Naive B cell (primary cell): ENCODE results near the gene KRTAP5-1. TPM values are rescaled to one million over a fixed set of nuclear protein-coding genes. Genes with fewer than 3 reads are reported as not detected.
"Not testable (repeated sequence)": the region's sequence is repeated elsewhere in the genome, so short reads cannot be mapped to it uniquely, and the experiment has no call there.

Experiments used
- ATAC-seq, 2 donors: fragments of 150-1000 bp; cut with Tn5 transposase; 2 replicates each; pipeline ENCODE4 v1.10.0; 2021; ENCODE audit warnings: low read depth in 2 of 2, mild to moderate bottlenecking in 2 of 2, moderate library complexity in 2 of 2
- DNase-seq: peaks from one replicate; pipeline ENCODE4 v3.0.0; 2022
- H3K27ac Mint-ChIP-seq, 6 donors: one replicate each; pipeline ENCODE4 v1.8.0; 2020 to 2022; ENCODE audit warnings: mild to moderate bottlenecking in 6 of 6, mixed read lengths in 6 of 6, moderate library complexity in 5 of 6, inconsistent platforms in 2 of 6
- H3K27me3 Mint-ChIP-seq, 3 donors: one replicate each; pipeline ENCODE4 v1.8.0; 2021 to 2022; ENCODE audit warnings: mixed read lengths in 3 of 3, mild to moderate bottlenecking in 1 of 3
- H3K36me3 Mint-ChIP-seq, 2 donors: one replicate each; pipeline ENCODE4 v1.8.0; 2020 to 2022; ENCODE audit warnings: mixed read lengths in 2 of 2, inconsistent platforms in 1 of 2, mild to moderate bottlenecking in 1 of 2
- H3K4me1 Mint-ChIP-seq, 3 donors: one replicate each; pipeline ENCODE4 v1.8.0; 2020 to 2022; ENCODE audit warnings: mixed read lengths in 3 of 3, inconsistent platforms in 1 of 3, mild to moderate bottlenecking in 1 of 3, moderate library complexity in 1 of 3
- H3K4me3 Mint-ChIP-seq, 8 donors: one replicate each; pipeline ENCODE4 v1.8.0; 2020 to 2022; ENCODE audit warnings: mild to moderate bottlenecking in 8 of 8, mixed read lengths in 8 of 8, moderate library complexity in 8 of 8, inconsistent platforms in 2 of 8
- H3K9me3 Mint-ChIP-seq, 7 donors: one replicate each; pipeline ENCODE4 v1.8.0; 2020 to 2022; ENCODE audit warnings: mixed read lengths in 7 of 7, mild to moderate bottlenecking in 5 of 7, inconsistent platforms in 2 of 7, moderate library complexity in 1 of 7
- polyA plus RNA-seq, 6 donors: library from polyadenylated mRNA; unstranded; fragments of 300-500 nt; fragmentation: Illumina TruSeq; gene quantifications; one replicate each; pipeline ENCODE4 v1.2.3, GENCODE V29; 2021; ENCODE audit warnings: low read depth in 6 of 6

KRTAP5-1 gene
- not detected for polyA plus RNA-seq

- peak within 1 kb of the TSS in 1 of 6 donors; percentile 63 for H3K27ac Mint-ChIP-seq
- peaks cover 28 to 50% (median 42%) of the 10 kb centered on the region in 3 donors for H3K27me3 Mint-ChIP-seq
- H3K36me3 Mint-ChIP-seq, H3K4me3 Mint-ChIP-seq, H3K4me1 Mint-ChIP-seq, ATAC-seq, DNase-seq: not testable (repeated sequence)
- H3K9me3 Mint-ChIP-seq, result peaks cover 0 to 14% (median 8%) of the 10 kb centered on the region in 7 donors
Measured at GRCh38 chr11:1584661-1585370, at the start of gene KRTAP5-1. Gene KRTAP5-1 (minus strand): TSS chr11:1585283. CDS start chr11:1585249, 34 bp downstream.

- H3K27me3 Mint-ChIP-seq, result peaks cover 25 to 70% (median 60%) of the 10 kb centered on the region in 3 donors
- no peaks in the 10 kb centered on the region for H3K36me3 Mint-ChIP-seq
- DNase-seq (no peak), ATAC-seq (no peak)
- H3K4me3 Mint-ChIP-seq, result no peak overlapping the region
- no peak overlapping the region for H3K27ac Mint-ChIP-seq
- peaks cover 0 to 6% (median 5%) of the 10 kb centered on the region in 3 donors for H3K4me1 Mint-ChIP-seq
- H3K9me3 Mint-ChIP-seq, result no peaks in the 10 kb centered on the region
Measured at GRCh38 chr11:1633864-1634263, 48.8 kb upstream of the KRTAP5-1 start.

- no peak overlapping the region for H3K4me3 Mint-ChIP-seq
- no peaks in the 10 kb centered on the region for H3K9me3 Mint-ChIP-seq
- no peak overlapping the region for H3K27ac Mint-ChIP-seq
- ATAC-seq (no peak), DNase-seq (no peak)
- peaks cover 0 to 10% (median 7%) of the 10 kb centered on the region in 3 donors for H3K4me1 Mint-ChIP-seq
- peaks cover 28 to 69% (median 66%) of the 10 kb centered on the region in 3 donors for H3K27me3 Mint-ChIP-seq
- H3K36me3 Mint-ChIP-seq, result no peaks in the 10 kb centered on the region
Measured at GRCh38 chr11:1632053-1632714, 47.1 kb upstream of the KRTAP5-1 start.

GRCh38 chr11:1631066-1631568, 46.0 kb upstream of the KRTAP5-1 start:
- no peaks in the 10 kb centered on the region for H3K9me3 Mint-ChIP-seq
- H3K4me1 Mint-ChIP-seq, result peaks cover 0 to 10% (median 7%) of the 10 kb centered on the region in 3 donors
- ATAC-seq (no peak), DNase-seq (no peak)
- peaks cover 27 to 73% (median 70%) of the 10 kb centered on the region in 3 donors for H3K27me3 Mint-ChIP-seq
- H3K4me3 Mint-ChIP-seq, result no peak overlapping the region
- H3K36me3 Mint-ChIP-seq, result no peaks in the 10 kb centered on the region
- no peak overlapping the region for H3K27ac Mint-ChIP-seq

GRCh38 chr11:1630271-1630670, 45.2 kb upstream of the KRTAP5-1 start:
- H3K27ac Mint-ChIP-seq, result no peak overlapping the region
- peaks cover 0 to 10% (median 7%) of the 10 kb centered on the region in 3 donors for H3K4me1 Mint-ChIP-seq
- H3K36me3 Mint-ChIP-seq, result no peaks in the 10 kb centered on the region
- no peak for ATAC-seq
- peaks cover 29 to 72% (median 70%) of the 10 kb centered on the region in 3 donors for H3K27me3 Mint-ChIP-seq
- no peak for DNase-seq
- H3K9me3 Mint-ChIP-seq, result no peaks in the 10 kb centered on the region
- no peak overlapping the region for H3K4me3 Mint-ChIP-seq

GRCh38 chr11:1629326-1630185, 44.5 kb upstream of the KRTAP5-1 start, which contains the start of gene KRTAP5-5:
Gene KRTAP5-5 (plus strand): TSS chr11:1629775. CDS start chr11:1629841, 66 bp downstream.
- ATAC-seq (no peak), DNase-seq (no peak)
- Mint-ChIP-seq H3K4me3 (no peak within 1 kb of the TSS), H3K4me1 (peaks cover 0 to 10% (median 7%) of the 10 kb centered on the region in 3 donors), H3K36me3 (no peaks in the 10 kb centered on the region), H3K27me3 (peaks cover 32 to 72% (median 71%) of the 10 kb centered on the region in 3 donors), H3K27ac (no peak within 1 kb of the TSS), H3K9me3 (no peaks in the 10 kb centered on the region)

- Mint-ChIP-seq H3K4me1 (peaks cover 0 to 10% (median 7%) of the 10 kb centered on the region in 3 donors), H3K36me3 (no peaks in the 10 kb centered on the region), H3K27me3 (peaks cover 36 to 67% (median 65%) of the 10 kb centered on the region in 3 donors), H3K9me3 (no peaks in the 10 kb centered on the region), H3K27ac (no peak overlapping the region), H3K4me3 (no peak overlapping the region)
- peak; percentile 56 to 72 for ATAC-seq
- DNase-seq, result no peak
Measured at GRCh38 chr11:1628506-1629325, 43.6 kb upstream of the KRTAP5-1 start.

- H3K36me3 Mint-ChIP-seq, result no peaks in the 10 kb centered on the region
- no peak overlapping the region for H3K27ac Mint-ChIP-seq
- ATAC-seq, result no peak
- H3K4me1 Mint-ChIP-seq, result peaks cover 0 to 9% (median 7%) of the 10 kb centered on the region in 3 donors
- no peaks in the 10 kb centered on the region for H3K9me3 Mint-ChIP-seq
- H3K27me3 Mint-ChIP-seq, result peaks cover 27 to 50% (median 48%) of the 10 kb centered on the region in 3 donors
- H3K4me3 Mint-ChIP-seq, result no peak overlapping the region
- DNase-seq, result no peak
Measured at GRCh38 chr11:1625541-1625940, 40.5 kb upstream of the KRTAP5-1 start.

- H3K36me3 Mint-ChIP-seq, result no peaks in the 10 kb centered on the region
- ATAC-seq (no peak), DNase-seq (no peak)
- peaks cover 24 to 48% (median 45%) of the 10 kb centered on the region in 3 donors for H3K27me3 Mint-ChIP-seq
- peaks cover 0 to 2% (median 0%) of the 10 kb centered on the region in 7 donors for H3K9me3 Mint-ChIP-seq
- H3K4me3 Mint-ChIP-seq, result no peak overlapping the region
- H3K27ac Mint-ChIP-seq, result peak overlapping the region in 1 of 6 donors; percentile 40
- H3K4me1 Mint-ChIP-seq, result peaks cover 0 to 7% (median 7%) of the 10 kb centered on the region in 3 donors
Measured at GRCh38 chr11:1624621-1625020, 39.5 kb upstream of the KRTAP5-1 start.

GRCh38 chr11:1623716-1624115, 38.6 kb upstream of the KRTAP5-1 start:
- Mint-ChIP-seq H3K27me3 (peaks cover 26 to 54% (median 39%) of the 10 kb centered on the region in 3 donors), H3K4me3 (no peak overlapping the region), H3K4me1 (peaks cover 0 to 3% (median under 1%) of the 10 kb centered on the region in 3 donors), H3K9me3 (peaks cover 0 to 3% (median 0%) of the 10 kb centered on the region in 7 donors), H3K27ac (no peak overlapping the region), H3K36me3 (no peaks in the 10 kb centered on the region)
- no peak for DNase-seq
- ATAC-seq, result no peak

- DNase-seq, result no peak
- Mint-ChIP-seq H3K9me3 (peaks cover 0 to 5% (median 0%) of the 10 kb centered on the region in 7 donors), H3K4me3 (no peak within 1 kb of the TSS), H3K36me3 (no peaks in the 10 kb centered on the region), H3K4me1 (no peaks in the 10 kb centered on the region), H3K27me3 (peaks cover 24 to 56% (median 39%) of the 10 kb centered on the region in 3 donors), H3K27ac (peak within 1 kb of the TSS in 1 of 6 donors; percentile 64)
- no peak for ATAC-seq
Measured at GRCh38 chr11:1622086-1622485, 37.0 kb upstream of the KRTAP5-1 start, which contains the start of gene KRTAP5-4. Gene KRTAP5-4 (minus strand): TSS chr11:1622138. CDS start chr11:1622093, 45 bp downstream.

- Mint-ChIP-seq H3K4me3 (no peak overlapping the region), H3K9me3 (peaks cover 0 to 5% (median 0%) of the 10 kb centered on the region in 7 donors), H3K27me3 (peaks cover 33 to 58% (median 38%) of the 10 kb centered on the region in 3 donors), H3K27ac (no peak overlapping the region), H3K4me1 (no peaks in the 10 kb centered on the region), H3K36me3 (no peaks in the 10 kb centered on the region)
- no peak for DNase-seq
- ATAC-seq, result peak in 1 of 2 donors; percentile 32
Measured at GRCh38 chr11:1619449-1619848, 34.4 kb upstream of the KRTAP5-1 start.
